CMK (cell line): Measurements from ENCODE around the gene FAM9A.
"Not testable (repeated sequence)": the region's sequence is repeated elsewhere in the genome, so short reads cannot be mapped to it uniquely, and the experiment has no call there.

Experiments used
- DNase-seq: peaks from one replicate; pipeline ENCODE4 v3.0.0-alpha.2; 2010; ENCODE audit warnings: low read depth

Gene FAM9A

GRCh38 chrX:8803326-8803725 is 2.1 kb upstream of the FAM9A start:
- no peak for DNase-seq

- not testable (repeated sequence) for DNase-seq
These were observed 832 bp downstream of the FAM9A start for GRCh38 chrX:8800351-8800750.

GRCh38 chrX:8799281-8799680 is 1.9 kb downstream of the FAM9A start:
- DNase-seq, result not testable (repeated sequence)

GRCh38 chrX:8798702-8799101 is 2.5 kb downstream of the FAM9A start:
- not testable (repeated sequence) for DNase-seq

GRCh38 chrX:8787119-8787518 is 14.1 kb downstream of the FAM9A start:
- DNase-seq, result not testable (repeated sequence)

GRCh38 chrX:8784162-8784561 is 17.0 kb downstream of the FAM9A start:
- DNase-seq, result no peak

- no peak for DNase-seq
These were observed 17.5 kb downstream of the FAM9A start for GRCh38 chrX:8783714-8784098.

- no peak for DNase-seq
These were observed 18.0 kb downstream of the FAM9A start for GRCh38 chrX:8783097-8783713.

GRCh38 chrX:8782595-8782994 is 18.6 kb downstream of the FAM9A start:
- DNase-seq, result no peak

GRCh38 chrX:8781921-8782320 is 19.3 kb downstream of the FAM9A start:
- not testable (repeated sequence) for DNase-seq

GRCh38 chrX:8773117-8773516 is 28.1 kb downstream of the FAM9A start:
- DNase-seq, result no peak

GRCh38 chrX:8760021-8760420 is 41.2 kb downstream of the FAM9A start:
- no peak for DNase-seq

- DNase-seq, result not testable (repeated sequence)
These were observed 42.5 kb downstream of the FAM9A start for GRCh38 chrX:8758706-8759105.

GRCh38 chrX:8757609-8758389 is 43.4 kb downstream of the FAM9A start:
- not testable (repeated sequence) for DNase-seq

- no peak for DNase-seq
These were observed 45.4 kb downstream of the FAM9A start for GRCh38 chrX:8755813-8756212.

- no peak for DNase-seq
These were observed 46.1 kb downstream of the FAM9A start for GRCh38 chrX:8755116-8755515.

- DNase-seq, result no peak
These were observed 51.5 kb downstream of the FAM9A start for GRCh38 chrX:8749697-8750096.

GRCh38 chrX:8748855-8749254 is 52.3 kb downstream of the FAM9A start:
- no peak for DNase-seq

GRCh38 chrX:8743126-8743732 is 58.0 kb downstream of the FAM9A start:
- DNase-seq, result no peak

GRCh38 chrX:8741981-8742380 is 59.2 kb downstream of the FAM9A start:
- DNase-seq, result no peak
